A673 (cell line): ENCODE measurements around the gene TMEM184A.

ENCODE experiments used
- CTCF ChIP-seq: fragments of 300-800, 200-600 bp; sonication (generic); conservative IDR thresholded peaks from 2 replicates; pipeline ENCODE4 v1.5.1; 2017; ENCODE audit warnings: low read depth, mild to moderate bottlenecking, antibody characterized with exemption, low read length, moderate library complexity, mixed read lengths
- EZH2 ChIP-seq: fragments of 200-600 bp; sonication (generic); IDR thresholded peaks from 2 replicates; pipeline ENCODE4 v1.6.1; 2017; ENCODE audit warnings: borderline replicate concordance, low read depth, mild to moderate bottlenecking, mixed read lengths, antibody characterized with exemption, low read length; ENCODE audit not compliant: poor library complexity, severe bottlenecking

GRCh38 chr7:1540776-1541271, 15.2 kb downstream of the TMEM184A start:
- no peak for TF ChIP-seq CTCF
- TF ChIP-seq EZH2 = no peak
